ENCODE data around the gene GZMM. TPM values are rescaled to one million over a fixed set of nuclear protein-coding genes. Genes with fewer than 3 reads are reported as not detected.

Gene GZMM
- total RNA-seq, 1 donor from 2014 or later: not detected

DNA sequence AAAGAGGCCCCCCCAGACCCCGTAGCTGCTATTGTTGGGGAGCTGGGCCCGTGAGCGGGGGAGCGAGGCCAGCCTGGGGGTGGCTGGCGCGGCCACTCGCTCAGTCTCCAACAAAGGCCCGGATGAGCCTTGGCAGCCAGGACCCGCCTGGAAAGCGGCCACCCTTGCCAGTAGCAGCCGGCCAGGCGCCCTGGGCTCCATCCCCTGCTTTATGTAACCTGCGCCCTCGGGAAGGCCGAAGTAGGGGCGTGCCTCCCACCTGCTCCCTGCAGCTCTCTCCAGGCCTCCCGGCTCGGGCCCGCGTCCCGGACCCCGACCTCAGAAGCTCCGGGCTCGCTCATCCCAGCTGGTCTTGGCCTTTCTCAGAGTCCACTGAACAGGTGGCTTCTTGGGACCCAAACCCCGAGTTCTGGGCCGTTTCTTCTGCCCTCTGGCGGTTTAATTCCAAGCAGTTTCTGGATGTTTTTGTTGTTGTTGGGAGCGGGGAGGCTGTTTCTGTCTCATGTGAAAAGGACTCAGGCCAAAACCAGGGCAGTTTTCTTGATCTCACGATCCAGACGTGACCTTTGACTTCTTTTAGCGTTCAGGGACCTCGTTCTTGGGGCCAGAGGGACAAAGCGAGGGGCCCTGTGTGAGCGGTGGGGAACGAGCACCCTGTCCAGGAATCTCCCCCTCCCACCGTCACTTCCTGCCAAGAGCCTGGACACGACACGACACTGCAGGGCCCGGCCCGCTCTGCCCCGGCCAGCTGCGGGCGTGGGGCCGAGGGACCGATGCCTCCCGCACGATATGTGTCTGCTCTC lies 11.1 kb upstream of the GZMM start:
- Histone ChIP-seq H3K4me2 (peak overlapping the region; percentile 93), H4K20me1 (ENCODE audit: low read depth) (peaks cover 50% of the 10 kb centered on the region), H3K27me3 (no peaks in the 10 kb centered on the region), H3K9me3 (ENCODE audit: low read depth) (no peaks in the 10 kb centered on the region), H2AFZ (replicated peaks) (no peak overlapping the region), H3K79me2 (ENCODE audit: low read depth) (peaks cover 35% of the 10 kb centered on the region), H3K4me3 (peak overlapping the region; percentile 97), H3K4me1 (peaks cover 13% of the 10 kb centered on the region), H3F3A (ENCODE audit: low read depth) (peaks cover 28% of the 10 kb centered on the region), H3K27ac (peak overlapping the region; percentile 18), H3K9ac (peak overlapping the region; percentile 93), H3K36me3 (no peaks in the 10 kb centered on the region)
- Mint-ChIP-seq H3K27me3 (ENCODE audit: insufficient read depth, low read depth) (peaks cover 3% of the 10 kb centered on the region), H3K36me3 (peaks cover 3% of the 10 kb centered on the region), H3K27ac (peak overlapping the region; percentile 93), H3K4me1 (peaks cover 26% of the 10 kb centered on the region), H3K9me3 (peaks cover 3% of the 10 kb centered on the region), H3K4me3 (peak overlapping the region; percentile 93)
- TF ChIP-seq, protein P1, sequence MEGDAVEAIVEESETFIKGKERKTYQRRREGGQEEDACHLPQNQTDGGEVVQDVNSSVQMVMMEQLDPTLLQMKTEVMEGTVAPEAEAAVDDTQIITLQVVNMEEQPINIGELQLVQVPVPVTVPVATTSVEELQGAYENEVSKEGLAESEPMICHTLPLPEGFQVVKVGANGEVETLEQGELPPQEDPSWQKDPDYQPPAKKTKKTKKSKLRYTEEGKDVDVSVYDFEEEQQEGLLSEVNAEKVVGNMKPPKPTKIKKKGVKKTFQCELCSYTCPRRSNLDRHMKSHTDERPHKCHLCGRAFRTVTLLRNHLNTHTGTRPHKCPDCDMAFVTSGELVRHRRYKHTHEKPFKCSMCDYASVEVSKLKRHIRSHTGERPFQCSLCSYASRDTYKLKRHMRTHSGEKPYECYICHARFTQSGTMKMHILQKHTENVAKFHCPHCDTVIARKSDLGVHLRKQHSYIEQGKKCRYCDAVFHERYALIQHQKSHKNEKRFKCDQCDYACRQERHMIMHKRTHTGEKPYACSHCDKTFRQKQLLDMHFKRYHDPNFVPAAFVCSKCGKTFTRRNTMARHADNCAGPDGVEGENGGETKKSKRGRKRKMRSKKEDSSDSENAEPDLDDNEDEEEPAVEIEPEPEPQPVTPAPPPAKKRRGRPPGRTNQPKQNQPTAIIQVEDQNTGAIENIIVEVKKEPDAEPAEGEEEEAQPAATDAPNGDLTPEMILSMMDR (IDR thresholded peaks at IDR 0.05): peak; percentile 71
- no peak for TF ChIP-seq EZH2phosphoT487 (IDR thresholded peaks at IDR 0.05)
- DNase-seq (ENCODE audit: low spot score): peak; percentile 86

DNA sequence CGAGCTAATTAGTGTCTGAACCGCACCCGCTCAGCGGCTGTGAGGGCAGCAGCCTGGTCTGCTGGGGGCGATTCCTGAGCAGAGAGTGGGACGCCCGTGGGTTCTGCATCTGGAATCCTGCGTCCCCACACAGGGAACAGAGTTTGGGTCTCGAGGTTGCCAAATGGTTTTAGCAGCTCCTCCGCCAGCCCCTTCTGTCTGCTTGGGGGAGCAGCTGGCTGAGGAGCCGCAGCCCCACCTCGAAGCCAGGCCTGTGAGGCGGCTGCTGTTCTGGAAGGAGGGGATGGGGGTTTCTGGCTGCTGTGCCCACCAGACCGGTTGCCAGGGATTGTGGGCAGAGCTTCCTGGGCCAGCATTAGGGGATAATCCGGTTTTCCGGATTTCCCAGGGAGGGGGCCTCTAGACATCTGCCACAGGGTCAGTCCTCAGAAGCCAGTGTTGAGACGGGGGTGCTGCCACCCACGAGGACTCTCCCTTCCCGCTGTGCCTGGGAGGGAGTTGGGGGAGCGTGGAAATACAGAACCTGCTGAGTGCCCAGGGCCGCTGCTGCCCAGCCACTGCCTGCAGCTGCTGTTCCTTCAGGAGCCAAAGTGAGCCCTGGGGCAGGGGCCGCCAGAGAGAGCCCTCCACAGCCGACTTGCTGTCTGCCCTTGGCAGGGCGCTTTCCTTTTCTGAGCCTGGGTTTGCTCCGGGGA lies 10.3 kb upstream of the GZMM start:
- Histone ChIP-seq H3K9ac (peak overlapping the region; percentile 93), H3K4me2 (peak overlapping the region; percentile 93), H3F3A (ENCODE audit: low read depth) (peaks cover 21% of the 10 kb centered on the region), H3K9me3 (ENCODE audit: low read depth) (no peaks in the 10 kb centered on the region), H3K27me3 (no peaks in the 10 kb centered on the region), H3K4me1 (peaks cover 11% of the 10 kb centered on the region), H3K4me3 (peak overlapping the region; percentile 97), H3K27ac (no peak overlapping the region), H3K79me2 (ENCODE audit: low read depth) (peaks cover 35% of the 10 kb centered on the region), H2AFZ (replicated peaks) (no peak overlapping the region), H4K20me1 (ENCODE audit: low read depth) (peaks cover 53% of the 10 kb centered on the region), H3K36me3 (no peaks in the 10 kb centered on the region)
- DNase-seq (ENCODE audit: low spot score): no peak
- Mint-ChIP-seq H3K36me3 (peaks cover 8% of the 10 kb centered on the region), H3K4me1 (peaks cover 20% of the 10 kb centered on the region), H3K27me3 (ENCODE audit: insufficient read depth, low read depth) (no peaks in the 10 kb centered on the region), H3K27ac (no peak overlapping the region), H3K4me3 (peak overlapping the region; percentile 93), H3K9me3 (peaks cover under 1% of the 10 kb centered on the region)
- TF ChIP-seq EZH2phosphoT487 (IDR thresholded peaks at IDR 0.05): no peak
- no peak for TF ChIP-seq EZH2 (IDR thresholded peaks at IDR 0.05)
- TF ChIP-seq, protein P1 (IDR thresholded peaks at IDR 0.05): no peak

DNA sequence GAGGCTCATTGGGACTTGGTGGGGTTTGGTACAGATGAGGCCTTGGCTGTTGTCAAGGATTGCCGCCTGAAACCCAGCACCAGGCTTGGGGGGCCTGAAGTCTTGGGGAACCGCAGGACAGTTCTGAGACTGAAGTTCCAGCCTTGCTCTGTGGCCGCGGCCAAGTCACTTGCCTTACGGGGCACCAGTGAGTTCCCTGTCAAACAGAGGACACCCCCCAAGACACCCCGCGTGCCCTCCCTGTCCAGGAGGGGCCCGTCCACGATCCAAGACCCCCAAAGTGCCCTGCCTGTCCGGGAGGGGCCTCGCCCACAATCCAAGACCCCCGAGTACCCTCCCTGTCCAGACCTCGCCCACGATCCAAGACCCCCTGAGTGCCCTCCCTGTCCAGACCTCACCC lies 9.8 kb upstream of the GZMM start:
- DNase-seq (ENCODE audit: low spot score): no peak
- Histone ChIP-seq H3K9me3 (ENCODE audit: low read depth) (no peaks in the 10 kb centered on the region), H3K4me1 (peaks cover 8% of the 10 kb centered on the region), H3K9ac (no peak overlapping the region), H3K4me2 (peak overlapping the region; percentile 93), H4K20me1 (ENCODE audit: low read depth) (peaks cover 58% of the 10 kb centered on the region), H3K27me3 (no peaks in the 10 kb centered on the region), H3K79me2 (ENCODE audit: low read depth) (peaks cover 35% of the 10 kb centered on the region), H3K36me3 (no peaks in the 10 kb centered on the region), H3F3A (ENCODE audit: low read depth) (peaks cover 19% of the 10 kb centered on the region), H3K27ac (no peak overlapping the region), H2AFZ (replicated peaks) (no peak overlapping the region), H3K4me3 (no peak overlapping the region)
- Mint-ChIP-seq H3K36me3 (peaks cover 8% of the 10 kb centered on the region), H3K27ac (no peak overlapping the region), H3K4me3 (peak overlapping the region; percentile 93), H3K9me3 (no peaks in the 10 kb centered on the region), H3K27me3 (ENCODE audit: insufficient read depth, low read depth) (no peaks in the 10 kb centered on the region), H3K4me1 (peaks cover 18% of the 10 kb centered on the region)
- TF ChIP-seq EZH2phosphoT487 (IDR thresholded peaks at IDR 0.05) (no peak), EZH2 (IDR thresholded peaks at IDR 0.05) (no peak)
- TF ChIP-seq, protein P1 (IDR thresholded peaks at IDR 0.05): no peak

All from neural progenitor cell (in vitro differentiated cells).